ENCODE data around the gene CADM2.

The CADM2 gene

GRCh38 chr3:85364296-85364909 is 405.6 kb downstream of the CADM2 start:
- POLR2A ChIA-PET: no interaction called here
- TF ChIP-seq, protein P1, sequence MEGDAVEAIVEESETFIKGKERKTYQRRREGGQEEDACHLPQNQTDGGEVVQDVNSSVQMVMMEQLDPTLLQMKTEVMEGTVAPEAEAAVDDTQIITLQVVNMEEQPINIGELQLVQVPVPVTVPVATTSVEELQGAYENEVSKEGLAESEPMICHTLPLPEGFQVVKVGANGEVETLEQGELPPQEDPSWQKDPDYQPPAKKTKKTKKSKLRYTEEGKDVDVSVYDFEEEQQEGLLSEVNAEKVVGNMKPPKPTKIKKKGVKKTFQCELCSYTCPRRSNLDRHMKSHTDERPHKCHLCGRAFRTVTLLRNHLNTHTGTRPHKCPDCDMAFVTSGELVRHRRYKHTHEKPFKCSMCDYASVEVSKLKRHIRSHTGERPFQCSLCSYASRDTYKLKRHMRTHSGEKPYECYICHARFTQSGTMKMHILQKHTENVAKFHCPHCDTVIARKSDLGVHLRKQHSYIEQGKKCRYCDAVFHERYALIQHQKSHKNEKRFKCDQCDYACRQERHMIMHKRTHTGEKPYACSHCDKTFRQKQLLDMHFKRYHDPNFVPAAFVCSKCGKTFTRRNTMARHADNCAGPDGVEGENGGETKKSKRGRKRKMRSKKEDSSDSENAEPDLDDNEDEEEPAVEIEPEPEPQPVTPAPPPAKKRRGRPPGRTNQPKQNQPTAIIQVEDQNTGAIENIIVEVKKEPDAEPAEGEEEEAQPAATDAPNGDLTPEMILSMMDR (IDR thresholded peaks at IDR 0.05; ENCODE audit: insufficient read depth, low read length, missing control alignments): no peak
- no peak for DNase-seq (ENCODE audit: low read depth, low spot score)
- no peak overlapping the region for H3K4me3 ChIP-seq (ENCODE audit: low read depth, low read length)
- CTCF ChIA-PET: no interaction called here

- CTCF ChIA-PET: no interaction called here
- no peak overlapping the region for H3K4me3 ChIP-seq (ENCODE audit: low read depth, low read length)
- DNase-seq (ENCODE audit: low read depth, low spot score): no peak
- POLR2A ChIA-PET: no interaction called here
- TF ChIP-seq, protein P1 (IDR thresholded peaks at IDR 0.05; ENCODE audit: insufficient read depth, low read length, missing control alignments): no peak
Observed at GRCh38 chr3:85370341-85370740, 411.6 kb downstream of the CADM2 start.

GRCh38 chr3:85376131-85376530 is 417.3 kb downstream of the CADM2 start:
- ChIA-PET CTCF (no interaction called here), POLR2A (no interaction called here)
- no peak for DNase-seq (ENCODE audit: low read depth, low spot score)
- TF ChIP-seq, protein P1 (IDR thresholded peaks at IDR 0.05; ENCODE audit: insufficient read depth, low read length, missing control alignments): no peak
- no peak overlapping the region for H3K4me3 ChIP-seq (ENCODE audit: low read depth, low read length)

- H3K4me3 ChIP-seq (ENCODE audit: low read depth, low read length): no peak overlapping the region
- no peak for DNase-seq (ENCODE audit: low read depth, low spot score)
- ChIA-PET POLR2A (no interaction called here), CTCF (no interaction called here)
- TF ChIP-seq, protein P1 (IDR thresholded peaks at IDR 0.05; ENCODE audit: insufficient read depth, low read length, missing control alignments): no peak
Observed at GRCh38 chr3:85377115-85377514, 418.3 kb downstream of the CADM2 start.

GRCh38 chr3:85384372-85384771 is 425.6 kb downstream of the CADM2 start:
- DNase-seq (ENCODE audit: low read depth, low spot score): no peak
- TF ChIP-seq, protein P1 (IDR thresholded peaks at IDR 0.05; ENCODE audit: insufficient read depth, low read length, missing control alignments): no peak
- no peak overlapping the region for H3K4me3 ChIP-seq (ENCODE audit: low read depth, low read length)
- ChIA-PET POLR2A (no interaction called here), CTCF (no interaction called here)

DNA sequence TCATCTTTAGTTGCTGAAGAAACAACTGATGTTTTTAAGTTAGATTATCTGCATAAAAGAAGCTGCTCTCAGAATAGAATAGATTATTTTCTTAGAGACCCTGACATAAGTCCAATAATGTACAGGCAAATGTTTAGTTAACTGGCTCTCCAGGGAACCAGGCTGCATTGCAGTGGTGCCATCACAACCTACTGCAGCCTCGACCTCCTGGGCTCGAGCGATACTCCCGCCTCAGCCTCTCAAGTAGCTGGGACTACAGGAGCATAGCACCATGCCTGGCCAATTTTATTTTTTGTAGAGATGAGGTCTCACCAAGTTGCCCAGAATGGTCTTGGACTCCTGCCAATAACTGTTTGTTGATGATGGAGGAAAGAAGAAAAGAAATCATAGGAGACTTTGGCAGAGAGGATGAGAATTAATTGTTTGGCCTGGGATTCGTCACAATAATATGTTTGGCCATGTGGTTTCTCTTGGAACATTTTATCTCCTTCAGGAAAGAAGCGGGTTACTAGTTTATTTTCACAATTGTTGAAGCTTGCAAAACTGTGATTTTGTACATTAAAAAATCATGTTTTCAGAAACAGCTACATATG is 429.2 kb downstream of the CADM2 start:
- TF ChIP-seq, protein P1 (IDR thresholded peaks at IDR 0.05; ENCODE audit: insufficient read depth, low read length, missing control alignments): no peak
- DNase-seq (ENCODE audit: low read depth, low spot score): no peak
- POLR2A ChIA-PET: no interaction called here
- no peak overlapping the region for H3K4me3 ChIP-seq (ENCODE audit: low read depth, low read length)
- CTCF ChIA-PET: no interaction called here
